ENCODE measurements around the gene COL11A2.

COL11A2 gene

GRCh38 chr6:33178755-33179475 lies 13.4 kb downstream of the COL11A2 start:
- Histone ChIP-seq H3K27me3 (replicated peaks; ENCODE audit: control insufficient read depth, insufficient read depth, low read length) (no peaks in the 10 kb centered on the region; the same call in none of the 2 replicates), H3K4me3 (replicated peaks; ENCODE audit: low read depth, low read length) (no peak overlapping the region), H3K36me3 (ENCODE audit: control insufficient read depth, insufficient read depth, low read length) (no peaks in the 10 kb centered on the region)
- DNase-seq (ENCODE audit: extremely low read depth, insufficient read length) = no peak
- no peak for TF ChIP-seq CTCF (IDR thresholded peaks at IDR 0.05; ENCODE audit: insufficient read depth, low read length, poor library complexity, severe bottlenecking)

- TF ChIP-seq CTCF (IDR thresholded peaks at IDR 0.05; ENCODE audit: insufficient read depth, low read length, poor library complexity, severe bottlenecking) = no peak
- Histone ChIP-seq H3K4me3 (replicated peaks; ENCODE audit: low read depth, low read length) (no peak overlapping the region), H3K27me3 (replicated peaks; ENCODE audit: control insufficient read depth, insufficient read depth, low read length) (no peaks in the 10 kb centered on the region; the same call in none of the 2 replicates), H3K36me3 (ENCODE audit: control insufficient read depth, insufficient read depth, low read length) (no peaks in the 10 kb centered on the region)
- DNase-seq (ENCODE audit: extremely low read depth, insufficient read length) = no peak
These were observed 14.5 kb downstream of the COL11A2 start for GRCh38 chr6:33177552-33178446.

GRCh38 chr6:33176906-33177305 lies 15.4 kb downstream of the COL11A2 start:
- DNase-seq (ENCODE audit: extremely low read depth, insufficient read length) = no peak
- H3K36me3 ChIP-seq (ENCODE audit: control insufficient read depth, insufficient read depth, low read length) = no peaks in the 10 kb centered on the region
- no peak for TF ChIP-seq CTCF (IDR thresholded peaks at IDR 0.05; ENCODE audit: insufficient read depth, low read length, poor library complexity, severe bottlenecking)
- H3K4me3 ChIP-seq (replicated peaks; ENCODE audit: low read depth, low read length) = no peak overlapping the region
- H3K27me3 ChIP-seq (replicated peaks; ENCODE audit: control insufficient read depth, insufficient read depth, low read length) = no peaks in the 10 kb centered on the region; the same call in none of the 2 replicates

- TF ChIP-seq CTCF (IDR thresholded peaks at IDR 0.05; ENCODE audit: insufficient read depth, low read length, poor library complexity, severe bottlenecking) = no peak
- no peak for DNase-seq (ENCODE audit: extremely low read depth, insufficient read length)
- Histone ChIP-seq H3K36me3 (ENCODE audit: control insufficient read depth, insufficient read depth, low read length) (no peaks in the 10 kb centered on the region), H3K4me3 (replicated peaks; ENCODE audit: low read depth, low read length) (no peak overlapping the region), H3K27me3 (replicated peaks; ENCODE audit: control insufficient read depth, insufficient read depth, low read length) (no peaks in the 10 kb centered on the region; the same call in none of the 2 replicates)
These were observed 16.7 kb downstream of the COL11A2 start for GRCh38 chr6:33175436-33176069.

GRCh38 chr6:33174784-33175183 lies 17.5 kb downstream of the COL11A2 start:
- no peak for DNase-seq (ENCODE audit: extremely low read depth, insufficient read length)
- H3K36me3 ChIP-seq (ENCODE audit: control insufficient read depth, insufficient read depth, low read length) = no peaks in the 10 kb centered on the region
- H3K27me3 ChIP-seq (replicated peaks; ENCODE audit: control insufficient read depth, insufficient read depth, low read length) = no peaks in the 10 kb centered on the region; the same call in none of the 2 replicates
- no peak for TF ChIP-seq CTCF (IDR thresholded peaks at IDR 0.05; ENCODE audit: insufficient read depth, low read length, poor library complexity, severe bottlenecking)
- H3K4me3 ChIP-seq (replicated peaks; ENCODE audit: low read depth, low read length) = no peak overlapping the region
